ENCODE results near the gene PXK. TPM values are rescaled to one million over a fixed set of nuclear protein-coding genes. Genes with fewer than 3 reads are reported as not detected.

The PXK gene
- 62.8 and 67.9 TPM in 2 replicates for total RNA-seq

DNA sequence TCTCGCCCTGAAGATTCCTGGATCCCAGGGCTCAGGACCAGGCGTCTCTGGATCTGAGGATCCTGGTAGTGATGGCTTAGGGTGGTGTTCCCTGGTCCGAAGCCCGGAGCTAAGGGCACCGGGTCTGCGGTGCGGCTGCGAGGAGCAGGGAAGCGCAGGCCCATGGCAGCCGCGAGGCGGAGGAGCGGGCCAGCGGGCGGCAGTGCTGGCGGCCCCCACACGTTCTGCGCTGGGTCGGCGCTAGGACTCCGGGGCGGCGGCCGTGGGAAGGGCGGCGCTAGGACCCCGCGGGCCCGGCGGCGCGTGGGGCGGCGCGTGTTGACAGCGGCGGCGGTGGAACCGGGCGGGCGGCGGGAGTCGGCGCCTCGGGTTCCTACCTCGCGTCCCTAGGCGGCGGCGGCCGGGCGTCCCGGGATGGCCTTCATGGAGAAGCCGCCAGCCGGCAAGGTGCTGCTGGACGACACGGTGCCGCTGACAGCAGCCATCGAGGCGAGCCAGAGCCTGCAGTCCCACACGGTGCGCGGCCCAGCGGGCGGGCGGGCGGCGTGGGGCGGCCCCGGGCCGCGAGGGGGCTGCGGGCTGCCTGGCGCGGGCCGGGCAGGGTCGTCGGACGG is at the start of gene PXK:
TSS of gene PXK (plus strand) at position 318 of the 614 bp plus-strand sequence. CDS start at position 415, 97 bp downstream.

DNA sequence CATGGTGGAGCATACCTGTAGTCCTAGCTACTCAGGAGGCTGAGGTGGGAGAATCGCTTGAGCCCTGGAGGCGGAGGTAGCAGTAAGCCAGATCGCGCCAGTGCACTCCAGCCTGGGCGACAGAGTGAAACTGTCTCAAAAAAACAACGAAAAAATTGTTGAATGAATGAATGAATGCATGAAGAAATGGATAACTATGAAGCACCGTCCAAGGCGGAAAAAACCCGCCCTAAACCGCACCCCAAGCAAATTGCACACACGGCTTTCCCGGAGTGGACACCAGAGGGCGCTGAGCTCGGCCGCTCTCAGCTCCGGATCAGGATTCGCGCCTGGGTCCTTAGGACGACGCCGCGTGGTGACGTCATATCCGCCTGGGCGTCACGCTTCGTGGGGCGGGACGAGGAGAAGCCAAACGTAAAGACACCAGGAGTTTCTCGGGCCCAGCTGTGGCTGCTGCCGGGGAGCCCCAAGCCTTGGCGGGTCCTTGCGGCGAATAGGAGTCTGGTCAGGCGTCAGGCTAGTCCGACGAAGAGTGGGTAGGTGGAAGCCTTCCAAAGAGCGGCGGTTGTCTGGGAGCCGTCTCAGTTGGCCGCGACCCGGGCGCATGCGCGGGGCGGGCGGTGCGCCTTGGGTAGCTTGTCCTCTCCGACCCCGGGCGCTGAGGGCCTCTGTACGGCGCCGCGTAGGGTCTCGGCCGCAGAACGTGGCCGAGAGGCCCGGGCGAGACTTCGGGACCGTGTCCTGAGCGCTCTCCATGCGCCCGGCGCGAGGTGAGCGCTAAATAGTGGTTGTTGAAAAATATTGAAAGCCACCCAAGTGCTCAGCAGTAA is 26.6 kb upstream of the PXK start, which contains the start of the genes HTD2 and RPP14:
TSS of gene HTD2 (plus strand) at position 639 of the 830 bp plus-strand sequence. CDS start 11,094 bp downstream, outside the sequence.
TSS of gene RPP14 (plus strand) at position 364 of the 830 bp plus-strand sequence. CDS start 4,085 bp downstream, outside the sequence.

GRCh38 chr3:58433400-58434167 is 100.9 kb downstream of the PXK start, which contains the start of gene PDHB:
Gene PDHB, minus strand, starts transcription at chr3:58433832. Its CDS starts 23 bp downstream, at chr3:58433809.

Other genes with a start within 250 kb of the PXK start
- not detected in 2 replicates for gene DNASE1L3, start 121.9 kb upstream of the PXK start, total RNA-seq
- 8.0 and 8.6 TPM in 2 replicates for gene ABHD6, start 95.1 kb upstream of the PXK start, total RNA-seq
- gene RPP14, start 26.6 kb upstream of the PXK start, total RNA-seq, result 9.8 and 12.2 TPM in 2 replicates
- 3.9 and 6.3 TPM in 2 replicates for gene HTD2, start 26.4 kb upstream of the PXK start, total RNA-seq
- gene PDHB, start 100.9 kb downstream of the PXK start, total RNA-seq, result 104 and 118 TPM in 2 replicates
- gene KCTD6, start 159.2 kb downstream of the PXK start, total RNA-seq, result 3.5 and 3.7 TPM in 2 replicates
- gene ACOX2, start 204.3 kb downstream of the PXK start, total RNA-seq, result 5.0 and 8.9 TPM in 2 replicates
- gene FAM107A, start 244.5 kb downstream of the PXK start, total RNA-seq, result under 0.01 TPM in 1 of 2 replicates, not detected in the other

Measured in myometrial cell (primary cell).